NCI-H1436 treated with DMSO at 0.1 percent for 48 hours (cell line): ENCODE data around the gene PADI6.
"Not testable (repeated sequence)": the region's sequence is repeated elsewhere in the genome, so short reads cannot be mapped to it uniquely, and the experiment has no call there.

Experiments
- DNase-seq: peaks from one replicate; lab custom pipeline; 2025; lab: John Stamatoyannopoulos, UW

Gene PADI6

GRCh38 chr1:17405898-17406759 lies 34.1 kb downstream of the PADI6 start:
- no peak for DNase-seq

DNA sequence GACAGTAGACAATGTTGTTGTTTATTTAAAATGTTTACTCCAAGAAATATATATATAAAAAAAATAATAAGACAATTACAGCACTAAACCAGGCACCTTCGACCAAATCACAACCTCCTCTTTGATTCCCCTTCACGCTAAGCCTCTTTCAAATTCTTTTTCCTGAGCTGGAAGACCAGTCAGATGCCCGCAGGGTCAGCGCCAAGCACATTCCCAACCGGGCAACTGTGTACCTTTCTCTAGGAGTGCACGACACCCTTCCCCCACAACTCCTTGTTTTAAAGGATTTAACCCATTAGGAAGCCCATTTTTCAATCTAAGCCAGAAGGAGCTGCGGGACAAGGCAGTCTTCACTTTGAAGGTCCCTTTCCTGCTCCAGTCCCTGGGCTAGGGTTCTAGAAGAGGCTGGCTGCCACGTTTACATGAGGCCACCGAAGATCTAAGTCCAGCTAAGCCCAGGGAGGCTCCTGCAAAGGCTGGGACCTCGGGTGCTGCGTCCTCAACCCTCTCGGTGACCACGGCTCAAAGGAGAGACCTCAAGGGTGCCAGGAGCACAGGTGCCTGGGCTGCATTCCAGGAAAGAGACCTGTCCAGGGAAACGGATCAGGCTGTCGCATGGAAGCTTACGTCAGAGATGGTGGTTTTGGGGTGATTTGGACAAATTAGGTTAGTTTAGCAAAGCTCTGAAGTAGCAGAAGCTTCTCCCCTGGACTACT lies 34.9 kb downstream of the PADI6 start:
- DNase-seq: not testable (repeated sequence)

DNA sequence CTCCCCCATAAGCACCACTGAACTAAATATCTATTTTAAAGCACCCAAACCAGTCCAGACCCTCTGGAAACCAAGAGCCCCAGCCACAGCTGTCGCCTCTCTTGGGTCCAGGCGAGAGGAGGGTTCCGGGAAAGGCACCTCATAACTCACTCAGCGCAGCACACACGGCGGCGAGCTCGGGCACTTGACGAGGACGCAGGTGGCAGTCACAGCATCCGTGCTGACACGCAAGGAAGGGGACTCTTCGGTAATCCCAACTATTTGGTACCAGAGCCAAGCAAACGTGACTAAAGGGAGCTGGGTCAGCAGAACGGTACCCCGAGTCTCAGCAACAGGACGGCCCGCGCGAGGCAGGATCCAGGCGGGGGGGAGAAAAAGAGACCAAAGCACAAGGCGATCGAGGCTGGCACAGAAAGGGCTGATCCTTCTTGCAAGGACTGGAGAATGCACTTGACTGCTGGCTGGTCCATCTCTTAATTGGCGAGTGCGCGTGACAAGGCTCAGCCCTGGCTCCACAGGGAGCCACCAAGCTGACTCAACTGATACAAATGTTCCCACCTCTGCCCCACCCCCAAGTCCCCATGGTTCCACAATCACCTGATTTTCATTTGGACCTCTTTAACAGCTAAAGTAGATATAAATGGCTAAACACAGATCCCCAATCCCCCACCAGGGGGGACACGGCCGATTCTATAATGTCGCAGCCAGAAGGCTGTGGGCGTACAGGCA lies 36.0 kb downstream of the PADI6 start:
- DNase-seq: not testable (repeated sequence)

DNA sequence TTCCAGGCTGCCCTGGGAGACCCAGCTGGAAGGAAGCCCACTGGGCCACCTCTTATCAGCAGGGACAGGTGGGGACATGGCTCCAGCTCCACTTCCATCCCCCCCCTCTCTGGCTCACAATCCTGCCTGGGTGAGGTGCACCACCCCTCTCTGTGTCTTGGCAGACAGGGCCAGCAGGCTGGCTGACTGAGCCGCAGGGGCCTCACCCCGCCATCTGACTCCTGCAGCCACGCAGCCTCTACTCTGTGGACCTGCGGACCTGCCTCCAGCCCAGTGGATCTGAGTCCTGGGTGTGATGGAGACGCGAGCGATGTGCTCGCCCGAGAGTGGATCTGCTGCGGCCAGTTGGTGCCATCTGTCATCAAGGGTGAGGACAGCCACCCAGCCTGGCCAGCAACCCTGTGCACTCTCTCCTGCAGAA lies 37.4 kb downstream of the PADI6 start:
- DNase-seq: no peak

DNA sequence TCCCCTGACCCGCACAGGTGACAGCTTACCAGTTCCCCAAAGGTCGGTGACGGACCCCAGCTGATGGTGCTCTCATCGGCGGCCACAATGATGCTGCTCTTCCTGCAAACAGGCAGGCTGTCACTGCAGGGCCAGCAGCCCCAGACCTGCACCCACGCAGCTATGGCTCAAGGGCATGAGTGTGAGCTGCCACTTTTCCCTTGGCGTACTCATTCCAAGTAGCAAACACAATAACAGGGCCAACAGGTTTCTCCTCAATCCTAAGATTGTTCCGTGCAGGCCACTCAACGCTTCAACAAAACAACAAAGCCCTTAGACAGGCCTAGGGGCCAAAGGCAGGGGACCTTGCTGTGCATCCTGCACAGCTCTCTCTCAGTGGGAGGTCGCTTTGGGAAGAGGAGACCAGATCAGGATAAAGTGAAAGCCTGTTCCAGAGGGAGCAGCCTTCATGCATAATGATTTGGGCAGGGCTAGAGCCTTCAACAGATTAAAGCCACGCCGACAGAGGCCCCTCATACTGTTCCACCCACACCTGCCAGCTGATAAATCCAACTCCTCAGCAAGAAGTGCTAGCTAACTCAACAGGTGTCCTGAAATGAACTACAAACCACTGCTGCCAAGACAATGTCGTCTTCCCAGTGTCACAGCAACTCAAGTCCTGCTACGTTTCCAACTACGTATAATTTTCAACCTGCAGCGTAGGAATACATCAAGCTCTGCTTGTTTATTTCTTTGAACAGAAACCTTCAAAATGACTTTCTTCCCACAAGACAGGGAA lies 40.3 kb downstream of the PADI6 start:
- no peak for DNase-seq

DNA sequence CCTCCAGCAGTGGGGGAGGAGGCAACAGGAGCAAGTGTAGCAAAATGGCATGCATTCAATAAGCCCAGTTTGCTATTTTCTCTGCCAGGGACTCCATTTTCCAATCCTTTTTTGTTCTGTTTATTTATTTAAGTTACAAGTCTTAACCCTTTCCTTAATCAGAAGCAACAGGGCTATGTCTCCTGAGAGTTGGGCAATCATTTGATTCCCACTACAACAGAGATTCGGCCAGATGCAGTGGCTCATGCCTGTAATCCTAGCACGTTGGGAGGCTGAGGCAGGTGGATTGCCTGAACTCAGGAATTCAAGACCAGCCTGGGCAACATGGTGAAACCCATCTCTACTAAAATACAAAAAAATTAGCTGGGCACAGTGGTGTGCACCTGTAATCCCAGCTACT lies 42.0 kb downstream of the PADI6 start:
- DNase-seq: no peak

GRCh38 chr1:17416389-17416788 lies 44.4 kb downstream of the PADI6 start:
- no peak for DNase-seq

GRCh38 chr1:17419626-17420328 lies 47.8 kb downstream of the PADI6 start:
- no peak for DNase-seq

DNA sequence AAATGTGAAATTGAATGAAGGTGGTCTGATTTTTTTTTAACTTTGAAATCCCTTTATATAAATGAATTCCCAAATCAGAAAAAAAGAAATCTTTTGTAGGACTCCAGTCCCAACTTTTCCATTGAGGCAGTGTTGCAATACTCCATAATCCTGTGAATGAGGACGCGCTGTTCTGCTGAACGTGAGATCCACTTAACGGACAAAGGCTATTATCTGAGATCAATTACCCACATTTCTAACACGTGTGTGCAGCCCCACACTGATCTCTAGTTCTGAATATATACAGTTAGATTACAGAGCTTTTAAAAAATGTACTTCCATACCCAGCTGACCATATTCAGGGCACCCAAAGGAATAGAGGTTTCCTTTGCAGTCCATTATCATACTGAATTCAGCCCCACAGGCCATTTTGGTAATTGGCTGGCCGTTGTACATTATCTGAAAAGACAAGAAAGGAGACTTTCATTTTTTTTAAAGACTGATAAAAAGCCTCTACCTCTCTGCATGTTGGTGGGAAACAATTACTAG lies 48.5 kb downstream of the PADI6 start:
- DNase-seq: no peak

DNA sequence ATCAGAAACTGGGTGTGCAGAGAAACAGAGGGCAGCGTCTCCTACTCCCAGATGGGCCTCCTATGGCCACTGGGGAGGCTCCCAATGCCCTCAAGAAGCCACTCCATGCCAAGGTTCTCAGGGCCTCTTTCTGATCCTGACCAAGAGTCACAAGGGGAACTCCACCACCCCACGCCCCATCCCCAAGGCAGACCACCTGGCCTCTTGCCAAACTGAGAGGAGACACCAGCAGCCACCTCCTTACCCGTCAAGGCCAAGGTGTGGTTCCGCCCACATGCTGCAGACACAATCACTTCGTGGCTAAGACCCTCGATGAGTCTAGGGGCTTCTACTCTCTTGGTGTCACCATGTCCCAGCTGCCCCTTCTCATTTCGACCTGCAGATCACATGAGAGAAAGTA lies 50.5 kb downstream of the PADI6 start:
- DNase-seq: no peak

DNA sequence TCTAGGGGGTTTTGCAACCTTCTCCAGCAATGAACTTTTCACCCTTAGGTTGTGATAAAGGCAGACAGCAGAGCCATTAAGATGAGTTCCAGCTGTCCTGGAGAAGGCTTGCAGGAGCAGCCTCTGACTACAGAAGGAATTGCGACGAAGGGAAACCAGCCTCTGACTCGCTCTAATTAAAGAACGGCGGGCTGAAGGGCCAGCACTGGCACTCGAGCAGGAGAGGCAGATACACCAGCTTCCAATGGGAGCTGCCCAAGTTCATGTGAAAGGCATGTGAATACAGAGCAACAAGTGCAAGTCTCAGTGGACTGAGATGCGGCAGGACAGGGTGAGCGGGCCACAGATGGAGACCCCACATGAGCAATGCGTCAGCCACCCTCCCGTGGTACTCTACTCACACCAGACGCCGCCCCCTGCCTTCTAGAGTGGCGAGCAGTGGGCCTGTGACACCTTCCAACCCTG lies 51.8 kb downstream of the PADI6 start:
- no peak for DNase-seq

GRCh38 chr1:17425806-17426600 lies 54.0 kb downstream of the PADI6 start:
- no peak for DNase-seq

GRCh38 chr1:17427696-17428660 lies 56.0 kb downstream of the PADI6 start:
- DNase-seq: no peak

- DNase-seq: no peak
Observed at GRCh38 chr1:17429183-17429582, 57.2 kb downstream of the PADI6 start.

DNA sequence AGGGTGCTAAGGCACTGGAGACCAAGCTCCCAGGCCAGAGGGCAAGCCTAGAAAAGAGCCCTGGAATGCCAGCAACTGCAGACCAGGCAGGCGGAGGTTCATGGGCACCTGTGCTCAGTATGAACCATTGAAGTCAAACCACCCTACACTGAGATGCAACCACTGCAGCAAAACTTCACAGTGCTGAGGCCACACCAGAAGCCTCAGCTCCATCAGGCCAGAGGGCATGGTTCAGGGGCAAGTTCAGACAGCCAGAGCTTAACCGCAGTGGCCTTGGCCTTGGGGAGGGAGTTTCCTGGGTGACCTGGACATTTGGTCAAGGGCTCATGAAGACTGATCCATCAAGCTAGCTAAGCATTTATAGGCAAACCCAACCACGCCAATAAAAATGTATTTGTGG lies 60.4 kb downstream of the PADI6 start:
- DNase-seq: no peak

DNA sequence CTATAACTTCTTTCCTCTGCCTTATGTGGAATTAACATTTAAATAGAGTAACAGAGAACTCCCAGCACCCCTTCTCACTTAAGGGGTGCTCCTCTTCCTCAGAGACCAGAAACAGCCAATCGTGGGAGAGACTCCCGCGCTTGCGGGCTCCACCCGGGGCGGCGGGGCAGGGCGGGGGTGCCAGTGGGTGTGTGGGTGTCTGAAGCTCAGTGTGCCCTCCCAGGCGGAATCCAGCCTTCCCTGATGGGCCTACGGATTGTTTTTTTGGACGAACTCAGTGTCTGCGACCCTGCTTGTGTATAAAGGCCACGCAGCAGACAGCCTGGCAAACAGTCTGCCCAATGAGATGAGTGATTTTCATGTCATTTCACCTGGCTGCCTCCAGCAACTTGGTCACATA lies 61.3 kb downstream of the PADI6 start:
- DNase-seq: no peak

GRCh38 chr1:17434016-17434415 lies 62.0 kb downstream of the PADI6 start:
- no peak for DNase-seq

DNA sequence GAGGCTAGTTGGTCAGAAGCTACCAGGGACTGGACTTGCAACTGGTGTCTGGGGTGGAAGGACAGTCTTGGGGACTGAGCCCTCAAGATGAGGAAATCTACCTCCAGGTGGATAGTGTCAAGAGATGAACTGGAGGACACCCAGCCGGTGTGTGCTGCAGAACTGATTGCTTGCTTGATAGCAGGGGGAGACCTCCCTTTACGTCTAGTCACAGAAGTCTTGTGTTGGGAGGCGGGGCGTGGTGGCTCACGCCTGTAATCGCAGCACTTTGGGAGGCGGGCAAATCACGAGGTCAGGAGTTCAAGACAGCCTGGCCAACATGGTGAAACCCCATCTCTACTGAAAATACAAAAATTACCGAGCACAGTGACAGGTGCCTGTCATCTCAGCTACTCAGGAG lies 62.6 kb downstream of the PADI6 start:
- DNase-seq: no peak
